Brain microvascular endothelial cell (primary cell): ENCODE results near the gene ZNF594.

Experiments used
- DNase-seq: peaks from one replicate; pipeline ENCODE4 v3.0.0-alpha.2; 2020
- H3K27ac ChIP-seq: fragments of 250-450 bp; sonication (Bioruptor Pico); 2 replicates; pipeline ENCODE4 v1.5.1; 2020; ENCODE audit warnings: mild to moderate bottlenecking, moderate library complexity
- H3K27me3 ChIP-seq: fragments of 250-450 bp; sonication (Bioruptor Pico); replicated peaks from 2 replicates; pipeline ENCODE4 v1.5.1; 2020; ENCODE audit warnings: mild to moderate bottlenecking
- H3K36me3 ChIP-seq: fragments of 250-450 bp; sonication (Bioruptor Pico); replicated peaks from 2 replicates; pipeline ENCODE4 v1.5.1; 2020; ENCODE audit warnings: mild to moderate bottlenecking
- H3K4me3 ChIP-seq: 2 replicates; pipeline ENCODE4 v1.5.1; 2011; ENCODE audit warnings: low read depth, mild to moderate bottlenecking, control low read depth, low read length, moderate library complexity
- in situ Hi-C: cut with HindIII; loops from 2 replicates; pipeline ENCODE4 v1.10.0; 2017; ENCODE audit warnings: low sequenced_read_pairs, low pct_ligation_motif_present
- TF ChIP-seq, protein P1 (sequence below): IDR thresholded peaks from 2 replicates; pipeline ENCODE4 v1.5.1; 2011; ENCODE audit warnings: low read depth, mild to moderate bottlenecking, moderate library complexity, low read length, control low read depth, inconsistent platforms; ENCODE audit errors: missing control alignments

The ZNF594 gene

DNA sequence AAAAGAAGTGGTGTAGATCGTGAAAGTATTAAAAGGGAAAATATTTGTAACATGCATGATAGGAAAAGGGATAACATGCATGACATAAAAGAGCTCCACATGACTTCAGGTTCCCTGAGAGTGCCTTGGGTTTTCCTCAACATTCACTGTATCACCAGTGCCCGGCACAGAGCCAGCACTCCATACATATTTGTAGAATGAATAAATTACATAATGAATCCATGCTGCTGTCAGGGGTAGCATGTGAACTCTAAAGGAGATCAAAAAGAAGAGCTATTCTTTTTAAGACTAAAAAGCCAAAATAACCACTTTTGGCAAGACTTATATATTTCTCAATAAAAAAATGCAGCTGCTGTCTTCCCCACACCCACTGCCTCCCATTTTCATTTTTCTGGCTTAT lies 2.7 kb upstream of the ZNF594 start:
- H3K27ac ChIP-seq: no peak overlapping the region
- no peaks in the 10 kb centered on the region for H3K27me3 ChIP-seq
- peaks cover under 1% of the 10 kb centered on the region for H3K36me3 ChIP-seq
- TF ChIP-seq, protein P1, sequence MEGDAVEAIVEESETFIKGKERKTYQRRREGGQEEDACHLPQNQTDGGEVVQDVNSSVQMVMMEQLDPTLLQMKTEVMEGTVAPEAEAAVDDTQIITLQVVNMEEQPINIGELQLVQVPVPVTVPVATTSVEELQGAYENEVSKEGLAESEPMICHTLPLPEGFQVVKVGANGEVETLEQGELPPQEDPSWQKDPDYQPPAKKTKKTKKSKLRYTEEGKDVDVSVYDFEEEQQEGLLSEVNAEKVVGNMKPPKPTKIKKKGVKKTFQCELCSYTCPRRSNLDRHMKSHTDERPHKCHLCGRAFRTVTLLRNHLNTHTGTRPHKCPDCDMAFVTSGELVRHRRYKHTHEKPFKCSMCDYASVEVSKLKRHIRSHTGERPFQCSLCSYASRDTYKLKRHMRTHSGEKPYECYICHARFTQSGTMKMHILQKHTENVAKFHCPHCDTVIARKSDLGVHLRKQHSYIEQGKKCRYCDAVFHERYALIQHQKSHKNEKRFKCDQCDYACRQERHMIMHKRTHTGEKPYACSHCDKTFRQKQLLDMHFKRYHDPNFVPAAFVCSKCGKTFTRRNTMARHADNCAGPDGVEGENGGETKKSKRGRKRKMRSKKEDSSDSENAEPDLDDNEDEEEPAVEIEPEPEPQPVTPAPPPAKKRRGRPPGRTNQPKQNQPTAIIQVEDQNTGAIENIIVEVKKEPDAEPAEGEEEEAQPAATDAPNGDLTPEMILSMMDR: no peak
- no peak for DNase-seq
- no peak overlapping the region for H3K4me3 ChIP-seq
- in situ Hi-C loops: no loop called here

DNA sequence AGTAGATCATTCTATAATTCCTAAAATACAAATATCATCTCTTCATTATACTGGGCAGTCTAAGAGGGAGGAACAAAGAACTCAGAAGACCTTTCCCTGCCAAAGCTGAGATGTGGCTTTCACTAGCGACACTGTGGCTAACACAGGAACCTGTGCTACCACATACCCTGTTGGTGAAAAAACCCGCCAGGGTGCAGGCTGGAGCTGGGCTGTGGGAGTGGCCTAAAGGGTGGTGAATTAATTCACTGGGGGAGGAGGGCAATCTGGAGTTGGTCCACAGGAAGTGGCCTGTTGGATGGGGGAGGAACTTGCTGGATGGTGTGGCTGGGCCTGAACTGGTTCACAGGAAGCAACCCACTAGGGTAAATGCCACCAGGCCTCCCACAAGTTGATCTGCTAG lies 7.4 kb downstream of the ZNF594 start:
- Histone ChIP-seq H3K4me3 (no peak overlapping the region), H3K27ac (no peak overlapping the region), H3K27me3 (no peaks in the 10 kb centered on the region), H3K36me3 (peaks cover 9% of the 10 kb centered on the region)
- no peak for DNase-seq
- TF ChIP-seq, protein P1: no peak
- in situ Hi-C loops: no loop called here

DNA sequence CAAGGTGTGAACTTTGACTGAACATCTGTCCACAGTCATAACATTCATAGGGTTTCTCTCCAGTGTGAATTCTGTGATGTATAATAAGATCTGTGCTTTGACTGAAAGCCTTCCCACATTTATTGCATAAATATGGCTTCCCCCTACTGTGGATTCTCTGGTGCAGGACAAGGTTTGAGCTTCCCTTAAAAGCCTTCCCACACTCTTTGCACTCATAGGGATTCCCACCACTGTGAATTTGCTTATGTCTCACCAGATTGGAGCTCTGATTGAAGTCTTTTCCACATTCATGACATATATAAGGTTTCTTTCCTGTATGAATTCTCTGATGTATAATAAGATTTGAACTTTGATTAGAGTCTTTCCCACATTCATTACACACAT lies 8.3 kb downstream of the ZNF594 start:
- Histone ChIP-seq H3K36me3 (peaks cover 7% of the 10 kb centered on the region), H3K27ac (no peak overlapping the region), H3K4me3 (no peak overlapping the region), H3K27me3 (no peaks in the 10 kb centered on the region)
- in situ Hi-C loops: no loop called here
- no peak for DNase-seq
- TF ChIP-seq, protein P1: no peak

DNA sequence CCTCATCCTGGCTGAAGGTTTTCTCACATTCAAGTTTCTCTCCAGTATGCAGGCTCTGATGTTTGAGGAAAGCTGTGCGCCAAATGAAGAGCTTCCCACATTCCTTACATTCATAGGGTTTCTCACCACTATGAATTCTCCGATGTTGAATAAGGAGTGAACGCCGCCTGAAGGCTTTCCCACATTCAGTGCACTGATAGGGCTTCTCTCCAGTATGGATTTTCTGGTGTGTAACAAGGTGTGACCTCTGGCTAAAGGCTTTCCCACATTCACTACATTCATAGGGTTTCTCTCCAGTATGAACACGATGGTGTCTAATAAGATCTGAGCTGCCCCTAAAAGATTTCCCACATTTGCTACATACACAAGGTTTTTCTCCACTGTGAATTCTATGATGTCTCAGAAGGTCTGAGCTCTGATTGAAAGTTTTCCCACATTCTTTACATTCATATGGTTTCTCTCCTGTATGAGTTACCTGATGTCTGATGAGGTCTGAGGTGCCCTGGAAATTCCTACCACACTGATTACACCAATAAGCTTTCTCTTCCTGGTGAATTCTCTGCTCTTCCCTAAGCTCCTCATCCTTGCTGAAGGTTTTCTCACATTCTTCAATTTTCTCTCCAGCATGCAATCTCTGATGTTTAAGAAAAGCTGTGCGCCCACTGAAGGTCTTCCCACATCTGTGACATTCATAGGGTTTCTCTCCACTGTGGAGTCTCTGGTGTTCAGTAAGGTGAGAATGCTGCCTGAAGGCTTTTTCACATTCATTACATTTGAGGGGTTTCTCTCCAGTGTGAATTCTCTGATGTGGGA lies 8.9 kb downstream of the ZNF594 start:
- no peaks in the 10 kb centered on the region for H3K27me3 ChIP-seq
- H3K4me3 ChIP-seq: no peak overlapping the region
- in situ Hi-C loops: no loop called here
- no peak for DNase-seq
- TF ChIP-seq, protein P1: no peak
- H3K36me3 ChIP-seq: peaks cover 7% of the 10 kb centered on the region
- H3K27ac ChIP-seq: no peak overlapping the region

DNA sequence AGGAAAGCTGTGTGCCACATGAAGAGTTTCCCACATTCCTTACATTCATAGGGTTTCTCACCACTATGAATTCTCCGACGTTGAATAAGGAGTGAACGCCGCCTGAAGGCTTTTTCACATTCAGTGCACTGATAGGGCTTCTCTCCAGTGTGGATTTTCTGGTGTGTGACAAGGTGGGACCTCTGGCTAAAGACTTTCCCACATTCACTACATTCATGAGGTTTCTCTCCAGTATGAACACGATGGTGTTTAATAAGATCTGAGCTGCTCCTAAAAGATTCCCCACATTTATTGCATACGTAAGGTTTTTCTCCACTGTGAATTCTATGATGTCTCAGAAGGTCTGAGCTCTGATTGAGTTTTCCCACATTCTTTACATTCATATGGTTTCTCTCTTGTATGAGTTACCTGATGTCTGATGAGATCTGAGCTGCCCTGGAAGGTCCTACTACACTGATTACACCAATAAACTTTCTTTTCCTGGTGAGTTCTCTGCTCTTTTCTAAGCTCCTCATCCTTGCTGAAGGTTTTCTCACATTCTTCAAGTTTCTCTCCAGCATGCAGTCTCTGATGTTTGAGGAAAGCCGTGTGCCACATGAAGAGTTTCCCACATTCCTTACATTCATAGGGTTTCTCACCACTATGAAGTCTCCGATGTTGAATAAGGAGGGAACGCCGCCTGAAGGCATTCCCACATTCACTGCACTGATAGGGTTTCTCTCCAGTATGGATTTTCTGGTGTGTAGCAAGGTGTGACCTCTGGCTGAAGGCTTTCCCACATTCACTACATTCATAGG lies 10.0 kb downstream of the ZNF594 start:
- H3K36me3 ChIP-seq: peaks cover 7% of the 10 kb centered on the region
- in situ Hi-C loops: no loop called here
- H3K27me3 ChIP-seq: no peaks in the 10 kb centered on the region
- no peak for DNase-seq
- no peak overlapping the region for H3K4me3 ChIP-seq
- H3K27ac ChIP-seq: no peak overlapping the region
- TF ChIP-seq, protein P1: no peak
